Right renal cortex interstitium (tissue), 3 donors: ENCODE data around the gene SPOCK3. TPM values are rescaled to one million over a fixed set of nuclear protein-coding genes. Genes with fewer than 3 reads are reported as not detected.
A peak's percentile ranks its signal among the peaks of the same experiment; 100 is the strongest.
"Not testable (repeated sequence)": the region's sequence is repeated elsewhere in the genome, so short reads cannot be mapped to it uniquely, and the experiment has no call there.

Experiments used
- DNase-seq, 3 donors: peaks; one replicate each; pipeline ENCODE4 v3.0.0-alpha.2; 2013; ENCODE audit warnings: low read depth in 3 of 3, low spot score in 2 of 3
- polyA plus RNA-seq, 3 donors: library from polyadenylated mRNA; unstranded; fragments of 120-200 nt; gene quantifications; one replicate each; pipeline ENCODE4 v1.2.1, GENCODE V29; 2013; ENCODE audit not compliant: insufficient read length in 3 of 3

Gene SPOCK3
- polyA plus RNA-seq = 10 to 100 TPM in 2 of 3 donors, 1 to 10 TPM in 1; 9.6 to 15.6 (median 15.0) TPM

DNA sequence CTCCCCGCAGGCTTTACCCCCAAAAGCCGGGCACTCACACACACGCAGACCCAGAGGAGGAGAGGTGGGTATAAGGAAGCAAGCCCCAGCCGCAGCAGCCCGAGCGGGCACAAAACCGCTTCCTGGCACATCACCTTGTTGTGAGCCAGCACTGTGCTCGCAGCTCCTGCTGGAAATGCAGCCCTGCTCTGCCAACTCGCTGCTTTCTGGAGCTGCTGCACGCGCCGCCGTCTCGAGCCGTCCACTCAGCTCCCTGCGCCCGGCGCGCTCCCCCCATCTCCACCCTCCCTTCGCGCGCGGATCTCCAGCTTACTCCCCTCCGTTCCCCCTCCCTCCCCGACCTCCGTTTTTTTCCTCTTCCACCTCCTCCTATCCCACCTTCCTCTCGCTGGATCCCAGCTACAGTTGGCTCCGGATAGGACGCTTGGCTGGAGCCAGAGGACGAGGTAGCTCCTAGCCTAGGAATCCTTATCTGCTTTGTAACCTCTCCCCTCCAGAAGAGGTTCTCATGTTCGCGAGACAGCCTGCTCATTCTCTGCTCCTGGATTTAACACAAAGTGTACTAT lies at the start of gene SPOCK3:
SPOCK3 (minus strand) TSS at position 179 of the 566 bp plus-strand sequence.
- DNase-seq = peak in 2 of 3 donors; percentile 33 to 46

- DNase-seq = no peak
Observed at GRCh38 chr4:167282171-167282864, 48.0 kb upstream of the SPOCK3 start.

GRCh38 chr4:167281545-167281944 lies 47.3 kb upstream of the SPOCK3 start:
- DNase-seq = not testable (repeated sequence)

DNA sequence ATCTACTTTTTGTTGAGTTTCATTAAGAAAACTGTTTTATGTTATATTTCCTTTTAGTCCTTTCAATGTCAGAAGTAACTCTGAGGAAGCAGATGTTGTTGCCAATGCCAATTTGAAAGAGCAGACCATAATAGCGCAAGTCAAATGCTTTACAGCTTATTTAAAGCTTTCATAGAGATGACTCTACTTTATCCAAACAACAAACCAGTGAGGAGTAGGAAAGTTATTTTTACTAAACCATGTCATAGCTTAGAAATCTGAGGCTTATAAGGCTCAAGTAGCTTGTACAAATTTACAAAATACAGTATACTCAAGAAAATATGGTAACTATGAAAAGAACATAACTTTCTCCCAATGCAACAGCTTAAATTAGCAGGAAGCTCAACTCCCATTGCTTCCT lies 40.1 kb upstream of the SPOCK3 start:
- DNase-seq = no peak

DNA sequence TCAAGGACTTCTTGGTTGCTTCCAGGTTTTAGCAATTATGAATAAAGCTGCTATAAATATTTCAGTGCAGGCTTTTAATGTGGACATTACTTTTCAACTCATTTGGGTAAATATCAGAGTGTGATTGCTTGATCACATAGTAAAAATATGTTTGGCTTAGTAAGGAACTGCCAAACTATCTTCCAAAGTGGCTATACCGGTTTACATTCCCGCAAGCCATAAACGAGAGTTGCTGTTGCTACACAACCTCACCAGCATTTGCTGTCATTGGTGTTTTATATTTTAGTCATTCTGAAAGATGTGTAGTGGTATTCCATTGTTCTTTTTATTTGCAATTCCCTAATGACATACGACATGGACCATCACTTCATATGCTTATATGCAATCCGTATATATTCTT lies 30.9 kb upstream of the SPOCK3 start:
- DNase-seq = no peak

DNA sequence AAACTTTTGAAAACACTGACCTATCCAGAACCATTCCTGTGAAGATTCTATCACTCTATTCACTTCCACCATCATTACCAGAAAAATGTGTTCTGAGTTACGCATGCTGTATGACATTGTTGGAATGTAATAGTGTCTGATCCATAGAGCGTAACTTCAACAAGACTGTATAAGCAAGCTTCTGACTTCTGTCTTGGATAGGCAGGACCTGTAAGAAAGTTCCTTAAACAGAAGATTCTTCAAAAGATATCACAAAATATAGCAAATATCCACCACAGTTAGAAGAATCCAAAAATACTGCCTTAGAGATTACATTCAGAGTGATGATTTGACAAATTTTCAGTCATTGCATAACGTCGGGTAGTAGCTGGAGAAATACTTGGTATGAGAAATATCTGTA lies 14.0 kb upstream of the SPOCK3 start:
- DNase-seq = no peak

DNA sequence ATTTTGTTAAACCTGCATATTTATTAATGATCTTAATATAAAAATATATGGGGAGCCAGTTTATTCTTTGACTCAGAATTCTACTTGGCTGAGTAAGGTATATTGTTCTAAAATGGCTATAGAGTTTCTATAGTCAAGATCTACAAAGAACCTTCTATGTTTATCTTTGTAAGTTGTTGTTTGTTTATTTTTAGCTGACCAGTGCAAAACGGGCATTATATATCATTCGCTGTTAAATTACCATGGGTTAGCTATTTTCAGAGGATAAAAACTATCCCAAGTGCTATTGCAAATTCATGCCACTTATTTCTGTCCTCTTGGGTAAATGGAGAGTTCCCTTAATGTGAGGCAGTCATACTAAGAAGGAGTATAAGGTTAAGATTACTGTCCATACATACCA lies 5.3 kb upstream of the SPOCK3 start:
- DNase-seq = no peak

DNA sequence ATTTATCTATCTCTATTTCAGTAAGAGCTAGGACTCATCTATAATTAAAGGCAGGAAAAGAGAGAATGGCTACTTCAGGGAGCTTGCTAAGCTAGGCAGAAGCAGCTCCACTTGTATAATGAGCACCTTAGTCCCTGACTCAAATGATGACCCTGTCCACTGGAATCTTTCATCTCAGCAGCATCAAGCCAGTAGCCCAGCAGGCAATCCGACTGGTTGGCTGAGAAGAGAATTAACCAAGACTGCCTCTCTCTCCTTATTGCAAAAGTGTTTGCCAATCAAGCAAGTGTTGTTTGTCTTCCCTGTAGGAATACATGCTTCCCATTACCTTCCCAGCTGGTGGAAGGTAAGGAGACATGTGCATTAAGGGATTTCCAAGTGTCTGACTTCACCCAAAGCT lies 3.9 kb upstream of the SPOCK3 start:
- no peak for DNase-seq

GRCh38 chr4:167233685-167234315 lies 494 bp downstream of the SPOCK3 start:
- no peak for DNase-seq

DNA sequence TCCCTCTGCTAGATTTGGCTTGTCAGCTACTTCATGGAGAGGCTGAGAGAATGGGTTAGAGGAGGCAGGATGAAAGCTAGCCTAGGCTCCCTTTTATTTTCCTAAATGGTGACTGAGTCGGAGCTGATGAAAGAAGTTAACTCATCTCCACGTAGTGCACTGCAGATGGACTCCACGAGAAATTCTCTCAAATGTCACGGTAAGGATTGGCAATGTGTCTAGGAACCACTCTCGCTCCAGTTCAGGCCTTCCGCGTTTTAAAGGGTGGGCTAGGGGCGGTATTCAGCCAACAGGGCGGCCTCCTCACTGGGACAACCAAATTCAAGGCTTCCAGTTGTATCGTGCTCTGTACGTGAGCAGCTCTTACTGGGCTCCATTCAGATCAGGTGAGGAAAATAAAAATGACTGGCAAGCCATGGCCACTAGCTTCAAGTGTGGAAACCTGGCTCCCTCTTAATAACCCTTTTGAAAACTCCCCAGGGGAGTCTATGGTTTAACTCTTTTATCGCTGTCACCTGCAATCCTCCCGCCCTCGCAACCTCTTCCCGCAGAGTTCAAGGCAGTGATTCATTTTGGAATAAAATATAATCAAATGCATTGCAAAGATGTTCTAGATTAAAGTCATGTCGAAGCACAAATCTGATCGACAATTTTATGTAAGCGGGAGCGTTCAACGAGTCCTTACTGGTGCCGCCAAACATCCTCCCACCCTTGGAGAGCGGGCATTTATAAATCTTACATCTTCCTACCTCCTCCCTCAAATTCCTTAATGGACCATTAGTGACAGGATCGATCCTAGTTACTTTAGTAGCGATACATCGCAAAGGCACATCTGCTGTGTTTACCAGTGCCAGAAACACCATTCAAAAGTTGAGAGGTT lies 1.2 kb downstream of the SPOCK3 start:
- no peak for DNase-seq

DNA sequence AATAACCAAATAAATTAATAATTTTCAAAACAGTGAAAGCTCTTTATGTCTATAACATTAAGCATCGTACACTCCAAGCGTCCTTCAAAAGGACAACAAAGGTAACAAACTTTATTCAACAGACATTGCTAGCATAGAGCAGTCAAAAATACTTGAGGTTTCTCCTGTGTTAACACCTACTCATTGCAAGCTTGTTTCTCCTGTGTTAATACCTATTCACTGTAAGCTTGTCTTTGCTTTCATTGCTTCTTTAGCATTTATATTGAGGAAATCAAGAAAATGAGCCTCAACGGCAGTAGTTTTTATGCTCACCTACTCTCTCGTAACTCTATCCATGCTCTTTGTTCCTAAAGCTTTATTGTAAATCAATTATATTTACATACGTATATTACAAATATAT lies 3.5 kb downstream of the SPOCK3 start:
- no peak for DNase-seq

- DNase-seq = no peak
Observed at GRCh38 chr4:167222099-167222498, 12.2 kb downstream of the SPOCK3 start.

- DNase-seq = no peak
Observed at GRCh38 chr4:167221084-167221483, 13.2 kb downstream of the SPOCK3 start.

- no peak for DNase-seq
Observed at GRCh38 chr4:167218022-167218608, 16.2 kb downstream of the SPOCK3 start.

DNA sequence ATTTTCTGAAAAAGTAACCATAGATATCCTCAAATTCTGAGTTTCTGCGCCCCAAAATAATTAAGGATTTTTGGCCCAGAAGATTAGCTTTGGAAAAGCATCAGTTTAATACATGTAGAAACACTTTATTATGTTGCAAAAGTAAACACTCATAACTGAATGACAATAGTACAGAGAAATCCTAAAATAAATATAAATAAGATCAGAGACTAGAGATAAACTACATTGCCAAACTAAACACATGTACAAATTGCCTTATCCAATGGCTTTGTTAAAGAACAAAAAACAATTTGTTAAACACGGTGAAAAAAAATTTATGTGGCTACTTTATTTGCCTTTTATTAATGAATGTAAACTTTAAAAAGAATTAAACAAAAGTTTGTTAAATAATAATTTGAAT lies 17.5 kb downstream of the SPOCK3 start:
- DNase-seq = no peak

DNA sequence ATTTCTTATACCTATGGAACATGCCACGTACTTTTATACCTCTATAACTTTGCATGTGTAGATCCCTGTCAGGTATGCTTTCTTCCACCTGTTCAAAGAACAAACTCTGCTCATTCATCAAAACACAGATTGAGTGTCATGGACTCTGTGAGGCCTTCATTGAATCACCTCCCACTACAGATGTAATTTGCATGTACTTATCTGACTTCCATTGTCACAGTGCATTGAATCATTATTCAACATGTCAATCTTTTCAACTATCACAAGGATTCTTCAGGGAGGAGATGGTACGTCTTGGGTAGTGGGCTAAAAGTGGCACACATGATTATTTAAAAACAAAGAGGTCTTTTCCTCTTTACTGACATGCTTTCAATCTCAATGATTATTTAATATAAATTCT lies 24.1 kb downstream of the SPOCK3 start:
- DNase-seq = no peak

DNA sequence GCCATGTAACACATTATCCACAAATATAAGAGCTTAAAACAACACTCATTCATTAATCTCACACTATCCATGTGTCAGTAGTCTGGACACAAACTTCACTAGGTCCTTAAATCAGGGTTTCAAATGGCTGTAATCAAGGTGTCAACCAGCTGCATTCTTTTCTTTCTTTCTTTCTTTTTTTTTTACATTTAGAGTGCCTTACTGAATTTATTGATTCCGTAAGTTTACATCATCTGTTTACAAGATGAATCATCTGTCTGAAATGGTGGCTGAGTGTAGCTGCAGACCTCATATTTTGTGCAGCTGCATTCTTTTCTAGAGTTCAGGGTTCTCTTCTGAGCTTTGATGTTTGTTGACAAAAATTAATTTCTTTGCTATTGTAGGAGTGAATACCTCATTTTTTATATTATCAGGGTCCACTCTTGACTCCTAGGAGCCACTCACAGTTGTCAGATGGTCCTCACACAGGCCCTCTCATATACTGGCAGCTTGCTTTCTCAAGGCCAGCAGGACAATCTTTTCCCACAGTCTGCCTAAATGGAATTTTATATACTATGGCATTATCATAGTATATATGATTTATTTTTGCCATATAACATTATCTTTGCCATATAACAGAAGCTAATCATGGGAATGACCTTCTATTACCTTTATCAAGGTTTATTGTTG lies 37.8 kb downstream of the SPOCK3 start:
- DNase-seq = no peak

- no peak for DNase-seq
Observed at GRCh38 chr4:167190379-167190778, 43.9 kb downstream of the SPOCK3 start.

DNA sequence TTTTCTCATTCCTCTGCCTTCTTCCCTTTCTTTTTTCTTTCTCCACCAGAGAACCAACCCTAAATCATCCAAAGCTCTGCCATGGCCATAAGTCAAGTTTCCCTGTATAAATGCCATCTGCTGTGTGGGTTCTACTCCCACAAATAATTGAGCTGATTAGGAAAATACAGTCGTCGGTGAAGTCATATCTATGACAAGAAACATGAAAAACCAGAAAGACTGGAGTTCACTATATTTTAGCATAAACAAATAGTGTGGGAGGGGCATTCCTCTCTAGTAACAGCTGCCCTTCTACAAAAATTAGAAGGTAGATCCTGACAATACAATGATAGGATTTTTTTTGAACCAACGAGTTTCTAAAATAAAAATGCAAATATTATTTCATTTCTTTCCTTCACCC lies 48.8 kb downstream of the SPOCK3 start:
- no peak for DNase-seq

DNA sequence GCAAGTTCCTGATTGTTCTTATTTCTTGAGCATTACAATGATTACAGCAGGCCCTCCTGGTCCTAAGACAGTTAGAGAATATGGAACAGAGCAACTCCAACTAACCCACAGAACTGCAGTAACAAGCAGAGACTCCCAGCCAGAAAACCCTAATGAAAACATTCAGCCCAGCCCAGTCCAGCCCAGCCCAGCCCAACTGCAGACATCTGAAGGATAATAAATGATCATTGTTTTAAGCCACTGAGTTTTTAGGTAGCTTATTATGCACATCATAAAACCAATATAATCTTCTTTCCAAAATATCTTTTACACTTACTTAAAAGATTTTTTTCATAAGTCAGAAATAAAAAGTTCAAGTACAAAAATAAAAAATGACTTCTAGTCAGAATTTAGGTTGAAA lies 51.3 kb downstream of the SPOCK3 start:
- no peak for DNase-seq
